ENCODE results near the gene CDH4. TPM values are rescaled to one million over a fixed set of nuclear protein-coding genes. Genes with fewer than 3 reads are reported as not detected.

Gene CDH4
- total RNA-seq, 1 experiment from 2014 or later, result 5.3 TPM

- TF ChIP-seq ERG (CRISPR knock-in tag; IDR thresholded peaks at IDR 0.05), result no peak
- no peak for TF ChIP-seq RELA (CRISPR knock-in tag; IDR thresholded peaks at IDR 0.05; ENCODE audit: borderline replicate concordance)
- no peak for TF ChIP-seq TCF7 (CRISPR knock-in tag; IDR thresholded peaks at IDR 0.05; ENCODE audit: low read depth)
- no peak for TF ChIP-seq ELF4 (CRISPR knock-in tag; IDR thresholded peaks at IDR 0.05; ENCODE audit: low read depth)
- TF ChIP-seq ZNF281 (CRISPR knock-in tag; IDR thresholded peaks at IDR 0.05), result no peak
- TF ChIP-seq NFYB (CRISPR knock-in tag; conservative IDR thresholded peaks at IDR 0.05; ENCODE audit: low read depth), result no peak
- TF ChIP-seq IRF1 (CRISPR knock-in tag; IDR thresholded peaks at IDR 0.05), result no peak
- TF ChIP-seq NFE2L1 (CRISPR knock-in tag; IDR thresholded peaks at IDR 0.05), result no peak
- no peak for TF ChIP-seq ZSCAN18 (CRISPR knock-in tag; IDR thresholded peaks at IDR 0.05)
Measured at GRCh38 chr20:61285691-61286090, 33.6 kb downstream of the CDH4 start (continued).

- ChIA-PET POLR2A (no interaction called here), CTCF (no interaction called here)
- H3K27ac Mint-ChIP-seq, result no peak overlapping the region
- no peaks in the 10 kb centered on the region for H3K4me1 Mint-ChIP-seq
- peaks cover 15% of the 10 kb centered on the region for H3K9me3 Mint-ChIP-seq
- peaks cover 7% of the 10 kb centered on the region; the same call in 1 of the 2 replicates for H3K36me3 Mint-ChIP-seq
- no peak overlapping the region for H3K4me3 Mint-ChIP-seq
- DNase-seq (ENCODE audit: low spot score) (no peak), ATAC-seq (no peak)
- H3K27me3 Mint-ChIP-seq (ENCODE audit: low read depth), result peaks cover 19% of the 10 kb centered on the region
- no peak for TF ChIP-seq GTF2I (CRISPR knock-in tag; conservative IDR thresholded peaks at IDR 0.05)
- TF ChIP-seq CDX4 (CRISPR knock-in tag; IDR thresholded peaks at IDR 0.05; ENCODE audit: borderline replicate concordance), result no peak
- no peak for TF ChIP-seq EMX1 (CRISPR knock-in tag; IDR thresholded peaks at IDR 0.05)
- no peak for TF ChIP-seq NFYB (CRISPR knock-in tag; conservative IDR thresholded peaks at IDR 0.05; ENCODE audit: low read depth)
- no peak for TF ChIP-seq NR1H2 (CRISPR knock-in tag; IDR thresholded peaks at IDR 0.05)
- no peak for TF ChIP-seq E2F1 (CRISPR knock-in tag; IDR thresholded peaks at IDR 0.05)
- TF ChIP-seq SOX15 (CRISPR knock-in tag; IDR thresholded peaks at IDR 0.05), result no peak
- TF ChIP-seq ZNF263 (CRISPR knock-in tag; IDR thresholded peaks at IDR 0.05; ENCODE audit: low read depth), result no peak
- TF ChIP-seq ZNF396 (CRISPR knock-in tag; IDR thresholded peaks at IDR 0.05; ENCODE audit: borderline replicate concordance), result no peak
- no peak for TF ChIP-seq RORB (CRISPR knock-in tag; IDR thresholded peaks at IDR 0.05)
- TF ChIP-seq MLX (CRISPR knock-in tag; IDR thresholded peaks at IDR 0.05), result no peak
- TF ChIP-seq SP1 (CRISPR knock-in tag; conservative IDR thresholded peaks at IDR 0.05), result no peak
- no peak for TF ChIP-seq OVOL2 (CRISPR knock-in tag; IDR thresholded peaks at IDR 0.05; ENCODE audit: borderline replicate concordance)
- TF ChIP-seq NR2C2 (CRISPR knock-in tag; IDR thresholded peaks at IDR 0.05), result no peak
- no peak for TF ChIP-seq ZNF416 (CRISPR knock-in tag; IDR thresholded peaks at IDR 0.05)
- no peak for TF ChIP-seq ZNF281 (CRISPR knock-in tag; IDR thresholded peaks at IDR 0.05)
Measured at GRCh38 chr20:61287583-61288275, 35.7 kb downstream of the CDH4 start.
